Left lobe of liver (tissue), 2 donors: ENCODE results near the gene TTLL6. TPM values are rescaled to one million over a fixed set of nuclear protein-coding genes. Genes with fewer than 3 reads are reported as not detected.
A peak's percentile ranks its signal among the peaks of the same experiment; 100 is the strongest.

Experiments
- ATAC-seq: fragments of 200-7000 bp; cut with Tn5 transposase; one replicate; pipeline ENCODE4 v1.9.1; 2020; ENCODE audit warnings: mild to moderate bottlenecking, moderate library complexity
- DNase-seq: peaks from one replicate; pipeline ENCODE4 v3.0.0-alpha.2; 2020; ENCODE audit warnings: low spot score
- total RNA-seq: library from RNA; stranded (reverse); gene quantifications from one replicate; pipeline ENCODE4 v1.2.1, GENCODE V29; 2021
- donor health status: DM: no; HTN: no; CAD: no; lungs with moderate emphysema.
- donor health status: DM: no; HTN: yes; CAD: no.

The TTLL6 gene
- total RNA-seq, 1 donor from 2014 or later = not detected

- no peak for DNase-seq
- ATAC-seq = no peak
Observed at GRCh38 chr17:48767263-48767774, 49.7 kb downstream of the TTLL6 start.

DNA sequence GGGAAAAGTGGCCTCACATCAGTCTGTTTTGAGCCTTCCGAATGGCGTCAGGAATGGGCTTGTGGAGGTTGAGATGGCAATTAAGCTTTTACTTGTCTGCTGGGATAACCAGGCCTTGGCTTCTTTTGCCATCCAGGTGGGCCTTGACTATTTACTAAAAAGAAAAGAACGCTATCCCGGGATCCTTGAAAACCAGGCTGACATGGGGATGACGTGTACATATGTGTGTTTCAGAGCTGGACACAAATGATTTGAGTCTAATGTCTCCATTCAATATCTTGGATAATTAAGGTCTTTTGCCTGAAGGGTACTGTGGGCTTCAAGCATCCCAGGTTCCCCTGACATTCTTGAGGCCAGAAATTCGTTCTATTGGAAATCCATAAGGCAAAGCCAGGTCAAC, 55.9 kb downstream of the TTLL6 start:
- no peak for ATAC-seq
- DNase-seq = no peak

- DNase-seq (no peak), ATAC-seq (peak; percentile 43)
Observed at GRCh38 chr17:48760411-48760810, 56.6 kb downstream of the TTLL6 start.

DNA sequence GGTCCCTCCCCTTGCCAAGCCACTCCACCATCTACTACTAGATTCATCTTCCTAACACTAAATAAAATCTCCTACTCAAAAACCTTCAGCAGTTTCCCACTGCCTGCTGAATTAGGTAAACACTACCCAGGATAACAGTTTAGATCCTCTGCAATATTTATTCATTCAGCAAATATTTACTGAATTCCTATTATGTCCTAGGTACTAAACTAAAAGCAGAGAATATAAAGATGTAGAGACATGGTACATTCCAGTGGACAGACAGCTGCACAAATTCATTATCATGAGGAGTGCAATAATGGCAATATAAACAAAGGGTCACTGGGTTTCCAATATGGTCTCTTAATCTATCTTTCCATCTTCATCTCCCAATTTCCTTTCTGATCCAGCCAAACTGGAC, 57.7 kb downstream of the TTLL6 start:
- no peak for ATAC-seq

DNA sequence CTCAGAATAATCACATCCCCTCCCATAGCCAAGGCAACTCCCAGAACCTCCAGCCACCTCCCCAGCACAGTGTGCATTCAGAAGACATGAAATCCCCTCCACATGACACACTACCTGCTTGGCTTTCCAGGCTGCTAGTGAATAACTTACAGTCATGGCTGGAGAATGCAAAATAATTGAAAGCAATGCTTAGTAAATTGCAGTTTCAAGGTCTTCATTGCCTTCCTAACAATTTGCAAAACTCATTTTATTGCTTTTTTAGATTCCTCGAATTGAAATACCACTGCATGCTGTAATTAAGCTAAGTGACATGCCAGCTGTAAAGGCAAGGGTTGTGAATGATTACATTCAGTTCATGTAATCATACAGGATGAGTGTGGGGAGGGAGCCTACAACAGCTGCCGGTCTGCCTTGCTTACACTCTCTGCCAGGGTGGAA, 59.5 kb downstream of the TTLL6 start:
- ATAC-seq (no peak), DNase-seq (no peak)

More for the DNA sequence above, 57.7 kb downstream of the TTLL6 start:
- no peak for DNase-seq

DNA sequence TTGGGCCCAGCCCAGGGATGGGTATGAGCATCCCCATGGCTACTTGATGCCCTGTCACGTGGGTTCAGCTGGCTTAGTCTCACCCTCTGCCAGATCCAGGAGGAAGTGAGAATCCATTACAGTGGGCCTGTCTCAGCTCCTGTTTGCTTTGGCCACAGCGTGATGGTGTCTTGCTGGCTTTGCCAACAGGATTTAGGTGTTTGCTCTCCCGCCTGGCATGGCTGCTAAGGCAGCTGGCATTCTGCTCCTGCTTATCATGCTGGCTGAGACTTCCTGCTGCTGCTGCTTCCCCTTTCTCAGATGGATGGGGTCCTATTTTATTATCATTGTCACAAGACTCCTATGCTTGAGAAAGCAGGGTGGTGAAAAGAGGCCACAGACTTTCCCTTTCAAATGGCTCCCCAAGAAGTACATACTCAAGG, 60.2 kb downstream of the TTLL6 start:
- DNase-seq = no peak
- no peak for ATAC-seq

GRCh38 chr17:48755356-48755755, 61.7 kb downstream of the TTLL6 start:
- no peak for ATAC-seq
- no peak for DNase-seq

GRCh38 chr17:48754500-48755261, 62.3 kb downstream of the TTLL6 start:
- ATAC-seq (no peak), DNase-seq (no peak)

DNA sequence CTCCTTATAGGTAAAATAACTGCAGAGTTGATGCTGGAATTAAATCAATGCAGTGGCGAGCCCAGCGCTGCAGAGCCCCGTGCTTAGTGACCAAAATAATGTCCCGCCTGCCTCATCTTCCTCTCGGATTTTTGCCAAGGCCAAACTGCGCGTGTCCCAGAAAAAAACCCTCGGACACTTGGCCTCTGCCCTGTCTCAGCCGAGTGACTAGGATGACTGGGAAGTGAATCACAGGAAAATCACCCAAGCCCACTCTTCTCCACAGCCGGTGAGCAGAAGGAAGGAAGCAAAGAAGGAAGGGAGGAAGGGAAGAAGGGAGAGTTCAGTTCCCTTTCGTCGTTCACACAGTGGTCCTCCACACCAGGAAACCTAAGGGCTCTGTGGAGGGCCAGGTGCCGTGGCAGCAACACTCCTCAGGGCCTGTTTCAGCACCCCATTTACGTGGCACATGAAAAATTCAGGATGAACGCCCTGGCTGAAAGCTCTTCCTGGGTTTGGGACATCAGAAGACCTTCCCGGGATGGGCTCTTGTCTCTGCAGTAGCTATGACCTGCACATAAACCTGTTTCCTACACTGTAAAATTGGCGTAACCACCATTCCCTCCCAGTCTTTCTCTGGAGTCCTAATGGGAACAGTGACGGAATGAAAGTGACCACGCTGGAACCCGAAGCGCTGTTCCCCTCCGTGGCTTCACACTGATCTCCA, 63.1 kb downstream of the TTLL6 start:
- ATAC-seq (no peak), DNase-seq (no peak)

DNA sequence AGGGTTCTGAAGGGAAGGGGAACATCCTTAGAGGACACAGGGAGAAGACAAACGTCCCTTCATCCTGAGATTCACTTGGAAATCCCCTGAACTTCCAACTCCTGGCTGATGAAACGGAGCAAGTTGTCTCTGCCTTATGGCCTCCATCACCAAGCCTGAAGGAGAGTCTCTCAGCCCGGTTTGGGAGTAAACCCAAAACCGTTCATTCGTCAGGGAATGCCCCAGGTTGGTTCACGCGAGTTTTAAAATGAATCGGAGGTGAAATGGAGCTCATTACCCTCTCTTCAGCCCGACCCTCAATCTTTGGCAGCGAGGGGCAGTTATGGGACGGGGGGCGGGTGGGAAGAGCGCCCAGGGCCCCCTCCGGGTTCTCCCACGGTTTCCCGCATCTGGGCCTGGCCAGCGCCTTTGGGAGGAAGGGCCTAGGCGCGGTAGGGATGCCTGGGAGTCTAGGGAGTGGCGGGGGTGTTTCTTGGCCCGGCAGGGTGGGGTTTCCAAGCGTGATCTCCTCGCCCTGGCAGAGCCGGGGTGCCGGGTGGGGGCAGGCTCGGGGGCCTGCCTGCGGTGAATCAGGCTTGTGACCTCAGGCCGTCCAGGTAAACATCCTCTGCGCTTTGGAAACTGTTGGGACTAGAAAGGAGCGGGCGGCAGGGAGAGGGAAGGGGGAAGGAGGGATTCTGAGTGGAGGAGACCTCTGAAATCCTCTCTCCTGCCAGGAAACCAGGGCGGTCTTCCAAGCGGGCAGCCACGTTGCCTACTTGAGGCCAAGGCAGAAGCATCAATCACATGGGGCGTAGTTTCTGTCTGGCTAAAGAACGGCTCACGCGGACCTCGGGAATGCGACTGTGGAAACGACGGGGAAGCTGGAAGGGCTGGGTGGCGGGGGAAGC, 64.4 kb downstream of the TTLL6 start:
- ATAC-seq = no peak
- no peak for DNase-seq

- no peak for DNase-seq
- no peak for ATAC-seq
Observed at GRCh38 chr17:48751733-48752398, 65.2 kb downstream of the TTLL6 start.

- no peak for ATAC-seq
- no peak for DNase-seq
Observed at GRCh38 chr17:48751172-48751571, 65.9 kb downstream of the TTLL6 start.

DNA sequence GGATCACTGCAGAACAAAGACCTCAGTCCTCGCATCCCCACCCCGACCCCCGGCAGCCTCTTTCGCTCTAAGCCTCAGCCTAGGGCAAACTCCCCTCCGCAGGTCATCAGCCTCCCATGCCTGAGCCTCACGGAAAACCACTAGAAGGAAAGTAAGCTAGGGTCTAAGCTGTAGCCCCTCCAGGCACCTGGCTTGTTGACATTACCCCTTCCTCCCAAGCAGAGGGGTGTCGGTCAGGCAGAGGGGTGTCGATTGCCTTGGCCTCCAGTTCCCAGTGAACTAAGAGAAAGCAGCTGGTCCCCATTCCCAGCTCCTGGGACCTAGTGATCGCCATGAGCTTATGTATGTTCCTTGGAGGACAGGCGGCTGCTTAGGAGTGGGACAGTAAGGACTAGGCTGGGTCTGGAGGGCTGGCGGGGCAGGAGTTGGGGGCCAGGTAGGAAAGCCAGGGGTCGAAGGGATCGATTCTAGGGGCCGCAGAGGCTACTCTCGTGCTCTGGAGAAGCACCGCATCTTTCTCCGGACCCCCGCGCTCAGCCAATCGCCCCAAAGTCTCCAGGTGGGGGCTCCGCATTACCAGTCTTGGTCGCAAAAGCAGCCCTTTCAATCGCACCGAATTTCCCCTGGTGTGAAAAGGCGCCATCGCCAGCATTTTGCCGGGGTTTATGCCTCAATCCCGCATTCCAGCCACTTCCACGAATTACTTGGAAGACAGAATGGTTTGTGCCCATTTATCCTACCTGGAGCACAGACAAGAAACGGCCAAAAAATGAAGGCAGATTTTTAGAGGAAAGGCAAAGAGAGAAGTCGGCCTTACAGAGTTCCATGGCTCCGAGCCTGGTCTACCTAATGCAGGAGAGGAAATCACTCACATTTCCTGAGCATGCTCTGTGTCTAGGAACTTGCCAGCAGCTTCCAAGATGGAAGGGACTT, 67.1 kb downstream of the TTLL6 start:
- ATAC-seq (no peak), DNase-seq (no peak)

DNA sequence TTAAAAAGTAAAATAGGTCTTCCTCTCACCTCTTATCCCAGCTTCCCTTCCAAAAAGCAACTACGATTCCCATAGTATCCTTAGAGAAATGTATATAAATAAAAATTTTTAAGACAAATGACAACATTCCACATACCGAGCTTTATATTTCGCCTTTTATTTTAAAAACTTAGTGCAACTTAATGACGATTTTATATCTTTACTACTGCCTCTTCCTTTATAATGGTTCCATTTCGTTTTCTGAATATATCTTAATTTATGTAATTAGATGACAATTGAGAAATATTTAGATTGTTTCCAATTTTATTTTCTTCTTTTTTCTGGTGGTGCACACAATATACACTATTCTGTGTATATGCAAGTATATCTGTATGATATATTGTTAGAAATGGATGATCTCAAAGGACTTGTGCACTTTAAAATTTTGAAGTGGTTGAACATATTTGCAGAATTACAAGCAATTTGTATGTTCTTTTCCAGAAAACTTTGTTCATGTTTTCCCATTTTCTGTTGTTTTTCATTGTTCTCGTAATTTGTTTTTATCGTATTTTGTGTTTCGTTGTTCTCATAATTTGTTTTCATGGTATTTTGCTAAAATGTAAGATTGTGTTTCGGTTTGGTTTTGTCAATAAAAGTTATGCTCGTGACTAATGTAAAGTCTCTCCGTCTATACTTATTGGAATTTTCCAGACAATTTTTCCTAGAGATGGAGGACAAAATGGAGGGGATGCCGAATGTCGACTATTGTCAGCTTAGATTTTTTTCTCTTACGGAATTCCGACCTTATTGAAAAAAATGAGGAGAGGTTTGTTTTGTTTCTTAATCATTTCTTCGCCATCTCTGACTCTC, 68.1 kb downstream of the TTLL6 start:
- DNase-seq = no peak
- no peak for ATAC-seq

GRCh38 chr17:48747445-48748363, 69.3 kb downstream of the TTLL6 start:
- ATAC-seq (no peak), DNase-seq (no peak)

DNA sequence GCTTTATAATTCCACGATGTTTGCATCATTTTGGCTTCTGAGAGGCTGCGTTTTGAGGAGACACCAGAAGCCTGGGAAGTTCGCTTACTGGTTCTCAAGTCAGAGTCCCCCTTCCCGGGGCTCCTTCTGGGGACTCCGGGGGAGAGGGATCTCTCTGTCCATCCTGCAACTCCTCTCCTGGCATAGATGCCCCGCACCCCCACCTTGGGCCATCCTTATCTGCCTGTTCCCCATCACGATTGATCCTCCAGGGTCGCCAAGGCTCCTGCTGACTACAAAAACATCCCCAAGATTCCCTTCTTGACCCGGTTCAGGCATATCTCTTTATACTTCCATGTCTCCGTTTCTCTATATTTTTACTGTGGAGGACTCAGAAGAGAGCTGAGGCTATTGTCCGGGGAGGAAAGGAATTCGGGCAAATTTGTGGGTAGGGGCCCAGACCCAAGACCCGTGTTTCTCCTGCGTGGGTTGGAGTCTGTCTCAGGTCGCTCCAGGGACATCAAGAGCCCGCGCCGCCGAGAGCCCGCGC, 70.0 kb downstream of the TTLL6 start:
- DNase-seq (no peak), ATAC-seq (no peak)
